Measurements from ENCODE around the gene HEXD.
A peak's percentile ranks its signal among the peaks of the same experiment; 100 is the strongest.

Gene HEXD

GRCh38 chr17:82414548-82415281 lies 3.4 kb upstream of the HEXD start:
- DNase-seq (ENCODE audit: low read depth, low spot score): peak; percentile 44

GRCh38 chr17:82415336-82415735 lies 2.8 kb upstream of the HEXD start:
- no peak for DNase-seq (ENCODE audit: low read depth, low spot score)

- DNase-seq (ENCODE audit: low read depth, low spot score): no peak
Measured at GRCh38 chr17:82415786-82416185, 2.4 kb upstream of the HEXD start.

- no peak for DNase-seq (ENCODE audit: low read depth, low spot score)
Measured at GRCh38 chr17:82416264-82416663, 1.9 kb upstream of the HEXD start.

GRCh38 chr17:82416771-82417170 lies 1.4 kb upstream of the HEXD start:
- DNase-seq (ENCODE audit: low read depth, low spot score): no peak

GRCh38 chr17:82419540-82419939 lies 1.4 kb downstream of the HEXD start:
- no peak for DNase-seq (ENCODE audit: low read depth, low spot score)

- no peak for DNase-seq (ENCODE audit: low read depth, low spot score)
Measured at GRCh38 chr17:82424001-82424862, 6.1 kb downstream of the HEXD start.

- DNase-seq (ENCODE audit: low read depth, low spot score): no peak
Measured at GRCh38 chr17:82424863-82425159, 6.7 kb downstream of the HEXD start.

GRCh38 chr17:82428546-82428945 lies 10.4 kb downstream of the HEXD start:
- no peak for DNase-seq (ENCODE audit: low read depth, low spot score)

GRCh38 chr17:82429824-82430223 lies 11.7 kb downstream of the HEXD start:
- no peak for DNase-seq (ENCODE audit: low read depth, low spot score)

- DNase-seq (ENCODE audit: low read depth, low spot score): no peak
Measured at GRCh38 chr17:82432017-82432416, 13.9 kb downstream of the HEXD start.

- DNase-seq (ENCODE audit: low read depth, low spot score): no peak
Measured at GRCh38 chr17:82433560-82434215, 15.5 kb downstream of the HEXD start.

GRCh38 chr17:82434216-82434565 lies 16.0 kb downstream of the HEXD start:
- no peak for DNase-seq (ENCODE audit: low read depth, low spot score)

GRCh38 chr17:82435103-82435502 lies 17.0 kb downstream of the HEXD start:
- DNase-seq (ENCODE audit: low read depth, low spot score): no peak

- no peak for DNase-seq (ENCODE audit: low read depth, low spot score)
Measured at GRCh38 chr17:82435601-82436583, 17.7 kb downstream of the HEXD start.

- DNase-seq (ENCODE audit: low read depth, low spot score): no peak
Measured at GRCh38 chr17:82436601-82437324, 18.6 kb downstream of the HEXD start.

GRCh38 chr17:82437325-82437668 lies 19.1 kb downstream of the HEXD start:
- DNase-seq (ENCODE audit: low read depth, low spot score): no peak

GRCh38 chr17:82438401-82439193 lies 20.4 kb downstream of the HEXD start:
- no peak for DNase-seq (ENCODE audit: low read depth, low spot score)

GRCh38 chr17:82439194-82439828 lies 21.2 kb downstream of the HEXD start:
- DNase-seq (ENCODE audit: low read depth, low spot score): no peak

Measured in activated CD4-positive, CD25-positive, alpha-beta regulatory T cell treated with anti-CD3 and anti-CD28 coated beads, Interleukin-2, amount 50 U/mL, for 16 hours (primary cell).